GM06990 (cell line): ENCODE data around the gene CNFN.
A peak's percentile ranks its signal among the peaks of the same experiment; 100 is the strongest.

Experiments
- DNase-seq: peaks from one replicate; pipeline ENCODE4 v3.0.0-alpha.2; 2011; ENCODE audit not compliant: insufficient read length; ENCODE audit errors: extremely low read depth
- H3K27me3 ChIP-seq: replicated peaks from 2 replicates; pipeline ENCODE4 v1.6.0; 2011; ENCODE audit warnings: low read length; ENCODE audit not compliant: control insufficient read depth, insufficient read depth
- H3K36me3 ChIP-seq: 2 replicates; pipeline ENCODE4 v1.5.1; 2011; ENCODE audit warnings: low read length; ENCODE audit not compliant: control insufficient read depth, insufficient read depth
- H3K4me3 ChIP-seq: replicated peaks from 2 replicates; pipeline ENCODE4 v1.5.1; 2011; ENCODE audit warnings: low read depth, mild to moderate bottlenecking, control low read depth, low read length
- CTCF ChIP-seq: IDR thresholded peaks from 2 replicates; pipeline ENCODE4 v1.5.1; 2011; ENCODE audit warnings: low read length, control low read depth, mild to moderate bottlenecking, inconsistent platforms; ENCODE audit not compliant: insufficient read depth, poor library complexity, severe bottlenecking

CNFN gene

DNA sequence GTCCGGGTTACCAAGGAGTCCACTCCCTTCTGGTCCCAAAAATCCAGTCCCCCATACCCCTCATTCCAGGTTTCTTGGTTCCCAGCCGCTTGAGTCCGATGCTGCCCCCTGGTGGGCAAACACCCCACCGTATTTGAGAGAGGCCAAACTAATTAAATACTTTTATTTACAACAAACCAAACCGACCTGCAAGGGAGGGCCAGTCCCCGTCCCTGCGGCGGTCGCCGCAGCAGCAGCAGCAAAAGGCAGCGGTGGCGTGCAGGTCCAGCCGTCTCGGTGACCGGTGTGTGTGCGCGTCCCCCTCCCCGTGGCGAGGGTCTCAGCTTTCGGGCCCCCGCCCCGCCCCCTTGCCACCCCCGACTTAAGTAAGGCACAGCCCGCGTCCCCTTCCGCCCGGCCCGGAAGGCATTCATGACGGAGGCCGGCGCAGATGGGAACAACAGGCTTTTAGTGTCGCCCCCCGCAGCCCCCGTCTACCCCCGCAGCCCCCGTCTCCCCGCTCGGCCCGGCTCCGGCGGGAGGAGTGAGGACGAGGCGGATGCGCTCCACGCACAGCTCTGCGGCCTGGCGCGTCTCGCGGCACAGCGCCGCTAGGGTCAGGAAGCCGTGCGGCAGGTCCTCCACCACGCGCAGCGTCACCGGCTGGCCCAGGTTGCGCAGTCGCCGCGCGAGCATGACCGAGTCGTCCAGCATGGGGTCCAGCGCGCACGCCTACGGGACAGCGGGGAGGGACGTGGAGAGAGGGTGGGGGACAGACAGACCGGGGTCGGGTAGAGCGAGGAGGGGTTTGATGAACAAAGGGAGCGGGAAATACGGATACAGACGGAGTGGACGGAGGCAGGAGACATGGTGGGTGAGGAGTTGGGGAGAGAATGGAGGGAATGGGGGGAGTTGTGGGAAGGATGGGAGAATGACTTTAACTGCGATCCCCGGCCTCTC lies 11.5 kb upstream of the CNFN start:
- Histone ChIP-seq H3K4me3 (peak overlapping the region; percentile 51), H3K27me3 (no peaks in the 10 kb centered on the region), H3K36me3 (peaks cover 6% of the 10 kb centered on the region)
- peak; percentile 69 for DNase-seq
- TF ChIP-seq CTCF = peak; percentile 84

GRCh38 chr19:42400404-42400803 lies 10.3 kb upstream of the CNFN start:
- TF ChIP-seq CTCF = no peak
- no peaks in the 10 kb centered on the region; the same call in 1 of the 2 replicates for H3K36me3 ChIP-seq
- H3K27me3 ChIP-seq = no peaks in the 10 kb centered on the region
- no peak overlapping the region for H3K4me3 ChIP-seq
- no peak for DNase-seq

DNA sequence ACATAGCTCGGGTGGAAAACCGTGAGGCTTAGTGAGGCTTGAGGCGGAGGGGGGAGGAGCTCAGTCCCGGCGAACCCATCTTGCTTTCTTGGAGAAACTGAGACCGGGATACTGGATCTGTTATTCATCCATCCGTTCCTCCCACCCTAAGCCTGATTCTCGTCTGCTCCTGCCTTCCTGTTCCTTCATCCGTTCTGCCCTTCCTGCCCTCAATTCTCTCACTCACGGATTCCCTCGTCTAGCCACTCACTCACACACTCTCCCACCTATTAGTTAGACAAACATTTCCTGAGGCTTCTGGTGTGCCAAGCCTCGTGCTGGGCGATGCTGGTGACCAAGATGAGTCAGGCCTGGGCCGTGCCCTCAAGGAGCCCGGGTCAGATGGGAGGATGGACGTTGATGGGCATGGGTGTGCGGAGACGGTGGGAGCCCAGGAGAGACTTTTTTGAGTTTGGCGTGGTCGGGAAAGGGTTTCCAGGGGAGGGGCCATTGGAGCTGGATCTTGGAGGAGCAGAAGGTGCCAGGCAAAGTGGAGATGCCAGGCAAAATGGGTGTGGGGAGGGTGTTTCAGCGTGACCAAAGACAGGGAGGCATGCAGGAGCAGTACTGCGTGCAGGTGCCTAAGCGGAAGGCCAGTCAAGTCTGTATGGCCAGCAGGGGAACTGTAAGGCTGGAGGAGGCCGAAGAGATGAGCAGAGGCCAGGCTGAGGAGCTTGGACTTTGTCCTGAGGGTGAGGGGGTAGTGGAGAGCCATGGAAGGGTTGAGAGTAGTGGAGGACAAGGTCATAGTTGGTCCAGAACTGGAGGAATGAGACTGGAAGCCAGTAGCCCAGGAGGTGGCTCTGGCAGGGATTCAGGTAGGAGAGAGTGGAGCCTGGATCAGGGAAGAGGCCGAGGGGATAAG lies 7.4 kb upstream of the CNFN start:
- TF ChIP-seq CTCF = no peak
- no peak for DNase-seq
- Histone ChIP-seq H3K4me3 (peak overlapping the region; percentile 79), H3K36me3 (no peaks in the 10 kb centered on the region), H3K27me3 (no peaks in the 10 kb centered on the region)

DNA sequence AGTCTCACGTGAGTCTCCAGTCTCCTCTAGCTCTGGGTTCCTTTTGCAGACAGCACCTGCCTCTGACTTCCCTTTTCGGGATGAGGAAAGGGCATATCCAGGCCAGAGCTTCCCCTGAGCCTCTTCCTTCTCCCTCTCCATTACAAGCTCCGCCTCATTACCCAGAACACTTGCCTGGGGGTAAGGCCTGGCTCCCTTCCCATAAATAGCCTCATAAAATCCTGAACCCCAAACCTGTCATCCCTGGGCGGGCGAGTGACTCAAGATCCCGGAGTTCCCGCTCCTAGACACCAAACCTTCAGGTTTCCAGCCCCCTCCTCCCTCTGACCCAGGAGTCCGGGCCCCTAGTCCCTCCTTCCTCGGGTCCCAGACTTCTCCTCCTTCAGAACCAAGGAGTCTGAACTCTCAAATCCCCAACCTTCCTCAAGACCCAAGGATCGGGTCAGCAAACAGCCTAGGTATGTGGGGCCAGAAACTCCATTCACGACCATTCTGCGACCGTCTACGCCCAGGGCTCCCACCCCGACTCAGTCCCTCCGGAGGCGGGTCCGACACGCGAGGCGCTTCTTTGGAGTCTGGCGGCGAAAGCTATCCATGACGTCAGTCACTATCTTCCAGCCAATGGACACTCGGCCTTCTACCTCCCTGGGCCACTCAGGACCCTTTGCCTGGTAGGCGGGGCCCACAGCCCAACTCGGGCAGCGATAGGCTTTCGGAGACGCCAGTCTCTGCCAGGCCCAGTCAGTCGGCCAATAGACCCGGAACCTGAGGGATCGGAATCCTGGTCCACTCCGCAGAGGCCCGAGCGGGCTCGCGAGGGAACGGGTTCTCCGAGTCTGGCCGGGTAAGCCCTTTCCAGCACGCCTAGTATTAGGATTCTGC lies 6.5 kb upstream of the CNFN start:
- no peaks in the 10 kb centered on the region for H3K36me3 ChIP-seq

More for the DNA sequence above, 6.5 kb upstream of the CNFN start:
- no peak for TF ChIP-seq CTCF
- peak; percentile 99 for DNase-seq
- Histone ChIP-seq H3K4me3 (peak overlapping the region; percentile 79), H3K27me3 (no peaks in the 10 kb centered on the region)
